RKO (cell line): ENCODE results near the gene TOB2.

Experiments
- DNase-seq: peaks from one replicate; pipeline ENCODE4 v3.0.0-alpha.2; 2016; ENCODE audit warnings: low spot score

Gene TOB2

GRCh38 chr22:41446639-41447434 is at the start of gene TOB2:
TSS of gene TOB2 (minus strand) at chr22:41446801. CDS start at chr22:41437345, 9,456 bp downstream.
- peak; percentile 96 for DNase-seq

- no peak for DNase-seq
Measured at GRCh38 chr22:41491374-41492100, 44.9 kb upstream of the TOB2 start.

- no peak for DNase-seq
Measured at GRCh38 chr22:41488596-41489385, 42.2 kb upstream of the TOB2 start.

DNA sequence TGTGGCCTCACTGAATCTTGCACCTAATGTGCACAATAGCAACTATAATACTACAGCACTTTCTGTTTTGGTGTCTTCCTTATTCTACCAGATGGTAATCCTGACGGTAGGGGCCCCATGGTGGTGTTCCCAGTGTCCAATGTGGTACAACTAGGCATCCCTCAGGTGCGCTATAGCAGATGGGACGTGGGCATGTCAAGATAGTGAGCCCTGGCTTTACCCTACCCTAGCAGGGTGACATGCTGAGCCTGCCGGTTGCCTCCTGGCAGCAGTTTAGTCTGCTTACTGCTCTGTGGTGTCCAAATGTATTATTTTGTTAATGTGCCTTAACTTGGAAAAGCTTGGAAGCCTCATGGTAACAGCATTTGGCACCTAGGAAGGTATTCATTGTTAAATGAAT is 41.5 kb upstream of the TOB2 start:
- DNase-seq: no peak

DNA sequence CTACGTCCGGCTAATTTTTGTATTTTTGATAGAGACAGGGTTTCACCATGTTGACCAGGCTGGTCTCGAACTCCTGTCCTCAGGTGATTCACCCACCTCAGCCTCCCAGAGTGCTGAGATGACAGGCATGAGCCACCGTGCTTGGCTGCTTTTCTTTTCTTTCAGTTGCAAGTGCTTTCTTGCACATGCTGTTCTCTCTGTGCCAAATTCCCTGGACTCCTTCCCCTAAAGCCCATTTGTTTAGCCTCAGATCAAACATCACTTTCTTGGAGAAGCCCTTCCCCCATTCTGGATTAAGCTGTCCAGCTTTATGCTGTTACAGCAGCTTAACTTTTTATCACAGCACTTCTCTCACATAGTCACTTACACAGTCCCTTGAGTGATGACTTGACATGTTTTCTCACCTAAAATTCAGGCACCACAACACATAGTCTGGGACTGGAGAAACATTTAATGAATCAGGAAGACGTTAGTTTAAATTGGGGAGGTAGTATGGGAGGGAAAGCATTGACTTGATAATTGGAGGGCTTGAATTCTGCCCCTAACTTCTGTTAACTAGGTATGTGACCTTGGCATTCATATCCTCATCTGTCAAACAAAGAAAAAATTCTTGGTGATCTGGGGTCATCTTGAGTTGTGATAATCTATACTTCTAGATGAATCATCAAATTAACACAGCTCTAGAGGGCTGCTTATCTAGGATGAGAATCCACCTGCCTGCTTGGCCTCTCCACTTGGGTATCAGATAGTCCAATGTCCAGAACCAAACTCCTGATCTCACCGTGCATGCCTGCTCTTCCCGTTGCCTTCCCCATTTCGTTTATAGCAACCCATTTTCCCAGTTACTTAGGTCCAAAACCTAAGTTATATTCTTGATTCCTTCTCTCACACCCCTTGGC is 40.7 kb upstream of the TOB2 start:
- no peak for DNase-seq

DNA sequence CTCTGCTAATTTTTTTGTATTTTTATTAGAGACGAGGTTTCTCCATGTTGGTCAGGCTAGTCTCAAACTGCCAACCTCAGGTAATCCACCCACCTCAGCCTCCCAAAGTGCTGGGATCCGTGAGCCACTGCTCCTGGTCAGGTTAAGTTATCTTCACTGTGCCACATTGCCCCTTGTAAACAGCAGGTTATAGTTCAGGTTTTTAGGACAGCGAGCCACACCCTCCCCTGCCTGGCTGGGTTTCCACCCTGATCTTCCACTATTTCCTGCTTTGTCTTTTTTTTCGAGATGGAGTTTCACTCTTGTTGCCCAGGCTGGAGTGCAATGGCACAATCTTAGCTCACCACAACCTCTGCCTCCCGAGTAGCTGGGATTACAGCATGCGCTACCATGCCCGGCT is 38.4 kb upstream of the TOB2 start:
- no peak for DNase-seq

DNA sequence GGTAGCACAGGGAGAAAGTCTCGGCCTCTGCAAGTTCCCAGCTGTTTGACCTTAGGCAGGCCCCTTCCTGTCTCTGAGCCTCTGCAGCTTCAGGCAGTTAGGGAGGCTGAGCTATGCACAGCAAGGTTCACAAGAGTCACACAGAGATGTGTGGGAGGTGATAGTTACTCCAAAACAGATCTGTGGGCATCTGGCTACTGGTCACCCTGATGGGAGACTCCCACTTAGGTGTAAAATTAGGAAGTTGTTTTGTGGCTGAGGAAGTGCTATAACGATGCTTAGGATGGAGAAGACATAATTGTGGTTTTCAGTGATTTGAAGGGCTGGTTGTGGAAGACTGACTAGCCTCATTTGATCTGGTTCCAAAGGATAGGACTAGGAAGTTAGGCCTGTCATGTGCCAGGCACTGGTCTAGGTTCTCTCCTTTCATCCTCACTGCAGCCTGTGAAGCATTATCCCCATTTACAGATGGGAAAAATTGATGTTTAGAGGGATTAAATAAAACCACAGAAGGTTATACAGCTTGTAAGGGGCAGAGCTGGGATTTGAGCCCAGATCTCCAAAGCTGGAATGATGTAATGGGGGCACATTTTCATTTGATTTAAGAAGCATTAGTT is 35.8 kb upstream of the TOB2 start:
- DNase-seq: no peak

DNA sequence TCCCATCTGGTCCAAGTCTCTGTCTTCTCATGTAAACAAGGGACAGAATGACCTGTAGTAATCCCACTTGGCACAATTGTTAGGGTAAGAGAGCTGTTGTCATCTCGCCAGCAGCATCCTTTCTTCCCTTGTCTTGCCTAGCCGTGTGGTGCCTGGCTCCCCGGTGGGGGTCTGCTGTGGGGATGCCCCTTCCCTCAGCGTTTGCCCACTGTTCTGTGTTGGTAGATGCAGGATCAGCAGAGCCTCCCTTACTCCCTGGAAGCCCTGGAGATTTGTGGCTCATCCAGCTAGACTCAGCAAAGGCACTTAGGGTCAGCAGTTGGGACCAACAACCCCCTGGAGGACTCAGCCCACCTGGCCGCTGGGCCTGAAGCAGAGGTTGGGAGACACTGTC is 35.3 kb upstream of the TOB2 start:
- DNase-seq: no peak

GRCh38 chr22:41481131-41481830 is 34.7 kb upstream of the TOB2 start:
- no peak for DNase-seq

GRCh38 chr22:41480397-41480735 is 33.8 kb upstream of the TOB2 start:
- no peak for DNase-seq

DNA sequence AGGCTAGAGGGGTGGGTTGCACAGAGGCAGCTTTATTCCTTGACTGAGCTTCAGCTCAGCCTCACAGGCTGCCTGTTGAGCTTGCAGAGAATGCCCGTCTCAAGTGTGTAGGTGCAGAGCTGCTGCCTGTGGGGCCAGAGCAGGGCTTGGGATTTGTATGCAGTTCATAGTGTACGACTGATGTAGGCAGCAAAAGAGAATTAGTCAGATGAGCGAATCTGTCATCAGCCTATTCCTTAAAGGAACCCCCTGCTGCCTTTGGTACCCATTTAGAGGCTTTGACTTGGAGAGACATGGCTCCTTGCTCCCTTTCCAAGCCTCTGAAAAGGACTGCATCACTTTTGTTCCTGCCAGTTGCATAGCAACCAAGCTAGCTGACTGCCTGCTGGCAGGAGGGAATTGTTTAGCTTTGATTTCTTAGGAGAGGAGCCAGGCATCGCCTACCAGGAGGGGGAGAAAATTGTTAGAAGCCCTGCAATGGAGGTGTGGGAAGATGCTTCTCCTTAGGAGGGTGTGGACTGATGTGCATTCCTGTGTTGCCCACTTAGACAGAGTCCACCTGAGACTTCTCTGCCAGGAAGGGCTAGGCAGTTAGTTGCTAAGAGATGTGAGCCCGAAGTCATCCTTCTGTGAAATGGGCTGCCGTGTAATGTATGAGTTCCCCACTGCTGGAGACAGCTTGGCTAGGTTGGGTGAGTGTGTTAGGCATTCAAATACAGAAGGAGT is 33.2 kb upstream of the TOB2 start:
- DNase-seq: peak; percentile 18

- no peak for DNase-seq
Measured at GRCh38 chr22:41478891-41479521, 32.4 kb upstream of the TOB2 start.

DNA sequence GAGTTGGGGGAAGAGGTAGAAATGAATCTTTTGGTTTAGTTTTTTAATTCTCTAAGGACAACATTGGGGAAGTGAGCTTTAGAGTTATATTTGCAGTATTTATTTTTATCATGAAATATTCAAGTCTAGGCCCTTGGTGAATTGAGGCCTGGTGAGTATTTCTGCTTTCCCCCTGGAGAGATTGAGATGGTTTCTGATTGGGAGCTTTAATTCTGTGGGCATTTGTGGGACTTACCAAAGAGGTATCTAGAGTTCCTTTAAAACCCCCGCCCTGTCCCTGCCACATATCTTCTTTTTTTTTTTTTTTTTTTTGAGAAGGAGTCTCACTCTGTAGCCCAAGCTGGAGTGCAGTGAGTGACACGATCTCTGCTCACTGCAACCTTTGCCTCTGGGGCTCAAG is 31.9 kb upstream of the TOB2 start:
- no peak for DNase-seq

DNA sequence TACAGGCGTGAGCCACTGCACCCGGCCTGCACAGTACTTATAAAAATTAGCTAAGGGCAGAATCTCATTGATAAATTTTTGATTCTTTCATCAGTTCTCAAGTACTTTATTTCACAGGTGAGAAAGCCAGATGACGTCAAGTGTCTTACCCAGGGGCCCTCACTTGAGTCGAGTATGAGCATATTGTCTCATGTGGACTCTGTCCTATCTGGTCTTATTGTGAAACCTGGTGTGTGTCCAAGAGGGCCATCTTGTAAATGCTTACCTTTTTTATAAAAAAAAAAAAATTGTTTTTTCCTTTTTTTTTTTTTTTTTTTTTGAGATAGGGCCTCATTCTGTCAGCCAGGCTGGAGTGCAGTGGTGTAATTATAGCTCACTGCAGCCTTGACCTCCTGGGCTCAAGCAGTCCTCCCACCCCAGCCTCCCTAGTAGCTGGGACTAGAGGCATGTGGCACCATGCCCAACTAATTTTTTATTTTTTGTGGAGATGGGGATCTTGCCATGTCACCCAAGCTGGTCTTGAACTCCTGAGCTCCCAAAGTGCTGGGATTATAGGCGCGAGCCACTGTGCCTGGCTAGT is 28.4 kb upstream of the TOB2 start:
- no peak for DNase-seq

GRCh38 chr22:41471568-41471967 is 25.0 kb upstream of the TOB2 start:
- DNase-seq: no peak

- DNase-seq: no peak
Measured at GRCh38 chr22:41470886-41471285, 24.3 kb upstream of the TOB2 start.

DNA sequence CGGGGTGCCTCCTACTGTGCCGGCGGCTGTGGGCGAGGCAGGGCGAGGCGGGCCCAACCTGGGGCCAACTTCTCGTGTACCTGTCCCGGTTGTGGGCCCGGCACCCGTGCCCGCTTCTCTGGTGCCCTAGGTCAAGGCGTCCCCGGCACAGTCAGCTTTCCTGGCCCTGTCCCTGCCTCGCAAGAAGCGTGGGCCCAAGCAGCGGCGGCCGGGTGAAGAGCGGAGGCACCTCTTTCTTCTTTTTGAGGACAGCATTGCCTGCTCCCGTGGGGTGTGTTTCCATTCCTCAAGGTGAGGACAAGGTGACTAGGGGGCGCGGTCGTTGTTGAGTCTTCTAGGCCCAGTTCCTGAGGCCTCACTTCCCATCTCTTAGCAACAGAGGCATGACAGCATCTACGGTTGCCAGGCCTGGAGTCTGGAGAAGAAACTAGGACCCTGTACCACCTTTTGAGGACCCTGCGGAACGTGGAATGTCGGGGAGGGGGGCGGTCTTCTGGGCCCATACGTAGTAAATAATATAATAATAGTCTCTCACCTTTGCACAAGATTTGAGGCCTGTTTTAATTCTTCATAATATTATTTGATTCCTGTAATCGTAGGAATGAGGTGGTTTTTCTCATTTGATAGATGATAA is 22.7 kb upstream of the TOB2 start:
- DNase-seq: peak; percentile 61

- peak; percentile 98 for DNase-seq
Measured at GRCh38 chr22:41468381-41469217, 22.0 kb upstream of the TOB2 start, which contains the start of the genes ACO2 and PHF5A. TSS of gene ACO2 (plus strand) at chr22:41469117. CDS start at chr22:41469147, 30 bp downstream. TSS of gene PHF5A (minus strand) at chr22:41468692. CDS start at chr22:41468653, 39 bp downstream.
